ENCODE measurements around the gene NFE2L2. TPM values are rescaled to one million over a fixed set of nuclear protein-coding genes. Genes with fewer than 3 reads are reported as not detected.

The NFE2L2 gene
- total and polyA plus RNA-seq, 9 of the 15 experiments (the other 6 are each of a cell fraction or from before 2014, with no cell fraction given): 29.3 to 120 (median 59.3) TPM

- TF ChIP-seq XRCC5 (IDR thresholded peaks at IDR 0.05; ENCODE audit: low read depth, low read length) (no peak), RHOXF2B (CRISPR knock-in tag; conservative IDR thresholded peaks at IDR 0.05) (peak; percentile 89), ARHGAP35 (IDR thresholded peaks at IDR 0.05; ENCODE audit: partially characterized antibody) (no peak), ERF (CRISPR knock-in tag; IDR thresholded peaks at IDR 0.05) (no peak), ZNF347 (CRISPR knock-in tag; IDR thresholded peaks at IDR 0.05; ENCODE audit: low read depth) (no peak), ELF4 (CRISPR knock-in tag; IDR thresholded peaks at IDR 0.05) (no peak; the same call in 1 of the 2 replicates), SMARCA4 (IDR thresholded peaks at IDR 0.05) (peak; percentile 17; the same call in 1 of the 2 replicates), E4F1 (CRISPR knock-in tag; IDR thresholded peaks at IDR 0.05; ENCODE audit: borderline replicate concordance) (no peak), RAD21 (CRISPR knock-in tag; conservative IDR thresholded peaks at IDR 0.05 in 1 of 2, IDR thresholded peaks at IDR 0.05 in 1 of 2) (peak in 1 of 2 experiments; percentile 33; a peak in 2 of 4 replicates), PYGO2 (tag; IDR thresholded peaks at IDR 0.05) (no peak), BRD9 (IDR thresholded peaks at IDR 0.05; ENCODE audit: low read depth, partially characterized antibody) (no peak), MBD1 (CRISPR knock-in tag; IDR thresholded peaks at IDR 0.05) (no peak), ZNF134 (CRISPR knock-in tag; conservative IDR thresholded peaks at IDR 0.05) (no peak), PCBP2 (IDR thresholded peaks at IDR 0.05; ENCODE audit: low read depth, low read length, poor library complexity, severe bottlenecking) (no peak), CXXC5 (CRISPR knock-in tag; IDR thresholded peaks at IDR 0.05) (peak; percentile 82), RBM14 (IDR thresholded peaks at IDR 0.05; ENCODE audit: borderline replicate concordance, insufficient read depth, low read depth, low read length) (no peak)
Measured at GRCh38 chr2:177187631-177188312, 76.8 kb downstream of the NFE2L2 start (continued).

All from K562 (cell line).